SK-N-SH (cell line): ENCODE results near the gene JMJD1C.

ENCODE experiments used
- CTCF ChIP-seq: fragments of 200-600 bp; sonication (generic); IDR thresholded peaks from 2 replicates; pipeline ENCODE4 v1.6.1; 2017; ENCODE audit warnings: antibody characterized with exemption, mild to moderate bottlenecking, moderate library complexity
- EP300 ChIP-seq, 2 experiments: IDR thresholded peaks; 2 replicates each; pipeline versions ENCODE4 v1.4.0 to v1.6.1; 2012; ENCODE audit warnings: borderline replicate concordance in 1 of 2, low read depth in 1 of 2, low read length in 1 of 2
- GABPA ChIP-seq: IDR thresholded peaks from 2 replicates; pipeline ENCODE4 v1.4.0; 2012; ENCODE audit warnings: low read depth, mild to moderate bottlenecking
- JUND ChIP-seq: IDR thresholded peaks from 2 replicates; pipeline ENCODE4 v1.4.0; 2012
- MAX ChIP-seq: IDR thresholded peaks from 2 replicates; pipeline ENCODE4 v1.4.0; 2012; ENCODE audit warnings: low read depth
- PBX3 ChIP-seq: IDR thresholded peaks from 2 replicates; pipeline ENCODE4; 2012
- POLR2AphosphoS5 ChIP-seq: IDR thresholded peaks from 2 replicates; pipeline ENCODE4 v1.6.1; 2012; ENCODE audit warnings: low read depth, low read length
- RAD21 ChIP-seq: IDR thresholded peaks from 2 replicates; pipeline ENCODE4 v1.6.1; 2012; ENCODE audit warnings: mild to moderate bottlenecking, low read length
- USF1 ChIP-seq: IDR thresholded peaks from 2 replicates; pipeline ENCODE4 v1.4.0; 2012; ENCODE audit warnings: low read depth, borderline replicate concordance
- YY1 ChIP-seq: IDR thresholded peaks from 2 replicates; pipeline ENCODE4 v1.4.0; 2012; ENCODE audit warnings: low read depth, mild to moderate bottlenecking

- no peak for TF ChIP-seq RAD21
- TF ChIP-seq CTCF = no peak
- TF ChIP-seq POLR2AphosphoS5 = no peak
- no peak for TF ChIP-seq YY1
- TF ChIP-seq JUND = no peak
- TF ChIP-seq MAX = no peak
- TF ChIP-seq PBX3 = no peak
- TF ChIP-seq EP300 (IDR thresholded peaks at IDR 0.05; ENCODE audit: borderline replicate concordance in 1 of 2, low read depth in 1 of 2, low read length in 1 of 2) = no peak
- no peak for TF ChIP-seq GABPA
- TF ChIP-seq USF1 = no peak
Measured at GRCh38 chr10:63429281-63429680, 36.5 kb downstream of the JMJD1C start.
